ENCODE measurements around the gene PLA2G2C.

The PLA2G2C gene

DNA sequence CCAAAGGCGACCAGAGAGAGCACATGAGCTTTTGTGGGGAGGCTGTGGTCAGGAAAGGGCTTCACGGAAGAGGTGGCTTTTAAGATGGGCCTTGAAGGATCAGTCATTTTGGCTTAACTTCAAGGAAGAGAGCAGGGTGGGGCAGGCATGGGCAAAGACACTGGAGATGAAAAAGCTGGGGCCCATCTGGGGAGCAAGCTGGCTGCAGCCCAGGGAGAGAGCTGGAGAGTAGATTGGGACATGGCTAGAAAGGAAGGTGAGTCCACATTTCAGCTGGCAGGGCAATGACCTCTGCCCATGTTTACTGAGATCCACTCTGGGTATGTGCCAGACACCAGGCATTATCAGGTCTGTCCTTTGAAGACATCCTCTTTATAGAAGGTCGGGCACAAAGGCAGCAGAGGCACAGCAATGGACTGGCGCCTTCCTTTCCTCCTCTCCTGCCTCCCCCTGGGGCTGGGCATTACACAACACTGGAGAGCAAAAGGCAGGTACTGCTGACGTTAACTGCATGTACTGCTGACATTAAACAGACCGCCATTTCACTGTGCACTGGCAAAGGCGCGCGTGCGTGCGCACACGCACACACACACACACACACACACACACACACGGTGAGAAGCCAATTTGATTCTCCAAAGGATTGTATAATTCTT lies 2.6 kb downstream of the PLA2G2C start:
- DNase-seq: no peak

DNA sequence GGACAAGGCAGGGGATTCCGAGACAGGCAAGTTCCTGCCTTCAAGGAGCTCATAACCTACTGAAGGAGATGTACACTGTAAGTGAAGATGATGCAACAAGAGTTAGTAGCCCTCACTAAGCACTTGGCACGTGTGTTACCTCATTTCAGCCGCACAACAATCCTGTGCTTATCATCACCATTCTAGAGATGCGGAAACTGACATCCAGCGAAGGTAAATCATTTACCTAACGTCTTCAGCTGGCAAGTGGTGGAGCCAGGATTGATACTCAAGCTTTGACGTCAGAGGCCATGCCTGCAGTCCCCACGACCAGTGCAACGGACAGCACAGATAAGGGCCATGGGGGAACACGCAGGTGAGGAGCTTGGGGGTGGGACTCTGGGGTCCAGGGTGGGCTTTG lies 3.3 kb downstream of the PLA2G2C start:
- no peak for DNase-seq

DNA sequence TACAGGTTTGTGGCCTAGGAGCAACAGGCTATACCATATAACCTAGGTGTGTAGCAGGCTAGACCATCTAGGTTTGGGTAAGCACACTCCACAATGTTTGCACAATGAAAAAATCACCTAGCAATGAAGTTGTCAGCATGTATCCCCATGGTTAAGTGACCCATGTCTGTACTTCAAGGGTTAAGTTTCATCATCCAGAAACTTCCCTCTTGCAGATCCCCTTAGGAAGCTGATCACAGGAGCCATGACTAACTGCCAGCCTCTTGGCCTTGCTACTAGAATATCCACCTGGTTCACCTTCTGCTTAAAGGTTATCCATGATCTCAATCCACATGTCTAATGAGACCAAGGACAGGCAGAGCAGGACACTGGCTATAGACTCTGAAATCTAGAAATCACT lies 3.9 kb downstream of the PLA2G2C start:
- no peak for DNase-seq

DNA sequence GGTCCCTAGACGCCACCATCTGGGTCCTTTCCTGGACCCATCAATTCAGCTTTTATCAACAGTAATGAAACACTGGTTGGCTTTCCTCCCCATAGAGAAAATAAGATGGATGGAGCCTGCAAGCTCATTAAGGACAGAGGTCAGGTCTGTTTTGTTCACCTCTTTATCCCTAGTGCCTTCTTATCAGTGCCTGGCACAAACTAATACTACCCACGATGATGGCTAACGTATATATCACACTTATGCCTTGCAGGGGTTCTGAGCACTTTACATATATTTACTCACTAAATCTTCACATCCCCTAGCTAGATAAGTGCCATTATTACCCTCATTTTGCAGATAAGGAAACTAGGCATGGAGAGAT lies 5.5 kb downstream of the PLA2G2C start:
- DNase-seq: no peak

DNA sequence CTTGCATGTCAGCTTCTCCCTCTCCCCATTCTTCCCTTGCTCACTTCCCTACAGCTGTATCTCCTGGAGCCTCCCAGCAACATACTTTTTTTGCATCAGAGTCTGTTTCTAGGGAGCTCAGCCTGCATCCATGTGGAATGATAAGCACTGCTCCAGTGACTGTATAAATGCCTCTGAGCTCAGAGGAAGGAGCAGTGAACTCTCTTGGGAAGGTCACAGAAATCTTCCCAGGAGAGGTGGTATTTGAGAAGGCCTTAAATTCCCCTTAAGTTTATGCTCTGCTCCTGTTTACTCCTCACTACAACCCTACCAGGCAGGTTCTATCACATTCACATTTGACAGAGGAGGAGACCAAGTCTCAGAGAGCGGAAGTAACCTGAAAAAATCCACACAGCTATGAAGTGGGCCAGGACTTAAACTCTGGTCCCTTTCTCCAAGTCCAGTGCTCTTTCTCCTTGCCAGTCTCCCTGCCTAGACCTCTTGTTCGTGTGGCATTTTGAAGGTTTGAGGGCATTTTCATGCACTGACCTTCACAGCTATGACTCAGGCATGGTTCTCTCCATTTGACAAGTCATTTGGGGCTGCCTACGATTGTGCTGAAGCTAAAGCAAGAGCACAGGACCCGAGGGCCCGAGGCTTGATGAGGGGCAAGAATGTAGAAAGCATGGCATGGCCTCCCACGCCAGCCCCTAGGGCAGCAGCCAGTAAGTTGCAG lies 6.0 kb downstream of the PLA2G2C start:
- no peak for DNase-seq

DNA sequence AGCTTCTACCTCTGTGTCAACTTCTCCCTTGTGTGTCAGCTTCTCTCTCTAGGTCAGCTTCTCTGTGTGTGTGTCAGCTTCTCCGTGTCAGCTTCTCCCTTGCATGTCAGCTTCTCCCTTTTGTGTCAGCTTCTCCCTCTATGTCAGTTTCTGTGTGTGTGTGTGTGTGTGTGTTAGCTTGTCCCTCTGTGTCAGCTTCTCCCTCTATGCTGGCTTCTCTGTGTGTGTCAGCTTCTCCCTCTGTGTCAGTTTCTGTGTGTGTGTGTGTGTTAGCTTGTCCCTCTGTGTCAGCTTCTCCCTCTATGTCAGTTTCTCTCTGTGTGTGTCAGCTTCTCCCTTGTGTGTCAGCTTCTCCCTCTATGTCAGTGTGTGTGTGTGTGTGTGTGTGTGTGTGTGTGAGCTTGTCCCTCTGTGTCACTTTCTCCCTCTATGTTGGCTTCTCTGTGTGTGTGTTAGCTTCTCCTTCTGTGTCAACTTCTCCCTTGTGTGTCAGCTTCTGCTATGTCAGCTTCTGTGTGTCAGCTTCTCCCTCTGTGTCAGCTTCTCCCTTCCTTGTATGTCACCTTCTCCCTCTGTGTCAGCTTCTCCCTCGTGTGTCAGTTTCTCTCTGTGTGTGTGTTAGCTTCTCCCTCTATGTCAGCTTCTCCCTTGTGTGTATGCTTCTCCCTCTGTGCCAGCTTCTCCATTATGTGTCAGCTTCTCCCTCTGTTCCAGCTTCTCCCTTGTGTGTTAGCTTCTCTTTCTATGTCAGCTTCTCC lies 6.8 kb downstream of the PLA2G2C start:
- no peak for DNase-seq

DNA sequence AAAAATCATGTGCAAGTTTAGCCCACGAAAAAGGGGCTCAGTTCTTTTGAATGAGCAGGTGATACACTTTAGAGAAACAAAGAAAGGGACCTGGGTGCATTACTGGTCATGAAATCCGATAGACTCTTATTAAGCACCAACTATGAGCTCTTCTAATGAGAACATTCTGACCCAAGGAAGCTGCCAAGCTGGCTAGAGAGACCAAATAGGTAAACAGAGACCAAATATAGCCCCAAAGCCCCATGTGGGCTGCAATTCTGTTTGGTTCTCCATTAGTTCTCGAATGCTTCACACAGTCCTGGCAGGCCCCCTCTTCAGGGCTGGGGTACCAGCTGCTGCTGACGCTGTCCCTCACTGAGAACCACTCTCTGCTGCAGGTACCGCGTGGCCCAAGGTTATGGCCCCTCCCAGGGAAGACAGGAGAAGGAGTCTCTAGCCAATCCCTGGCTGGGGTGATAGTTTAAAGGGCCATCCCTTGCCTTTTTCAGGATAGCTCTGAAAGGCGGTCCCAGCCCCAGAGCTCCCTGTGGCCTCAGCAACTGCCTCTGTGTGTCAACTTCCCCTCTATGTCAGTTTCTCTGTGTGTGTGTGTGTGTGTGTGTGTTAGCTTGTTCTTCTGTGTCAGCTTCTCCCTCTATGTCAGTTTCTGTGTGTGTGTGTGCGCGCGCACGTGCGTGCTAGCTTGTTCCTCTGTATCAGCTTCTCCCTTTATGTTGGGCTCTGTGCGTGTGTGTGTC lies 7.5 kb downstream of the PLA2G2C start:
- no peak for DNase-seq

DNA sequence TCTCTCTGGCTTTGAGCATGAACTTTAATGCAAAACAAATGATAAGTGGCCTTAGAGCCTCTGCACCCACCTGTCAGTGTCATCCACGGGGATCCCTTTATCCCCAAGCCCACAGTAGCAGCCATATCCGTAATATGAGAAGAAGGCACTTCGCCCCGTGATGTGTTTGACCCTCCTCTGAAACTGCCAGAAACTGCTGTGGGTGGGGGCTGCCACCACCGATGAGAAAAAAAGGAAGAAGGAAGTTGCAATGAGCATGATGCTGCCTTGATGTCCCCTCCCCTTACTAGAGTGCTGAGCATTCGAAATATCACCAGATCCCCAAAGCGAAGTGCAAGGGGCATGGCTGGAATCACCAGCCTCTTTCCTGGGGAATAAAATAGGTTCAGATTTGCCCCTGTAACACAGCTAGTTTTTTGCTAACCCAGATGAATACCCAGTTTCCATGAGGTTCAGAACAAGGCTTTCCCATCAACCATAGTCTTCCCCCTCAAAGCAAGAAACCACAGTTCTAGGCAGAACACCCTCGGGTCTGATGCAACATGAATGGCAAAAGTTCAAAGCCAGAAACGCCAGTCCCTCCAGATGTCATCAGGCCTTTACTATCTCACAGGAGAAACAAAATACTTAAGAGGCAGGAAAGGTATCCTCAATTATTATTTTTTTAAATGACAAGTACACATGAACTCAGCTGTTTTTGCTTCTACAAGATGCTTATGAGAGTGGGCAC lies 11.2 kb downstream of the PLA2G2C start:
- DNase-seq: no peak

DNA sequence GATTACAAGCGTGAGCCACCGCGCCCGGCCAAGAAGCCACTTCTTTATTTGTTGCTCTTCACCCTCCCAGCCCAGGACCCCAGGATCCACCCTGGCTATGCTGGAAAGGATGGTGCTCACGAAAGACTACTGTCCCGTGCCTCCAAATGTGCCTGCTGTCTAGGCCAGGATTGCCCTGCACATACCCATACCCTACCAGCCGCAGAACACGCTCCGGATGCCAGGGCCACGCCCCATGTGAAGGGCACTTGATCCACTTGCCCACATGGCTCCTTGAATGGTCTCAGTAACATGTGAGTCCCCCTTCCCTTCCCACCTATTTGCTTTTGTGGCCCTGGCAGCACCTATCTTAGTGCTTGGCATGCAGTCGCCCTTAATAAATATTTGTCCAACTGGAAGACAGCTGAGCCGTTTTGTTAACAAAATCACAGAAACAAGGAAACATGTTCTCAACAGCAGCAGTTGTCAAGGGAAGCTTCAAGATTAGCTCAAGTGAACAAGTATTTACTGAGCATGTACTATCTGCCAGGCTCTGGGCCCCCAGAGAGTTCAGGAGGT lies 14.2 kb downstream of the PLA2G2C start:
- DNase-seq: no peak

DNA sequence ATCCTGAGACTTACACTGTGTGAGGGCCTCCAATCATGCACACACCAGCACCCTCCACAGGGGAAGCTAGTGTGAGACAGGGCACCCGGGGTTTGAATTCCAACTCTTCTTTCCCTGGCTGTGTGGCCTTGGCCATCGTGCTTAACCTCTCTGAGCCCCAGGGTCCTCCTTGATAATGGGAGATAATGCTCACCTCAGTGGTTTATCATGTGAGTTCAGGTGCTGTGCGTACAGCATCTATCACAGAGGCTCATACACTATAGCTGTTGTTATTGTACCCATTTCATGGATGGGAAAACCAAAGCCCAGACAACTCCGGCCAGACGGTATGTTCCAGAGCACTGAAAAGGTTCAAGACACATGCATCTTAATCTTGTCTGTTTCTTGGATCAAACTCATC lies 16.4 kb downstream of the PLA2G2C start:
- DNase-seq: no peak

DNA sequence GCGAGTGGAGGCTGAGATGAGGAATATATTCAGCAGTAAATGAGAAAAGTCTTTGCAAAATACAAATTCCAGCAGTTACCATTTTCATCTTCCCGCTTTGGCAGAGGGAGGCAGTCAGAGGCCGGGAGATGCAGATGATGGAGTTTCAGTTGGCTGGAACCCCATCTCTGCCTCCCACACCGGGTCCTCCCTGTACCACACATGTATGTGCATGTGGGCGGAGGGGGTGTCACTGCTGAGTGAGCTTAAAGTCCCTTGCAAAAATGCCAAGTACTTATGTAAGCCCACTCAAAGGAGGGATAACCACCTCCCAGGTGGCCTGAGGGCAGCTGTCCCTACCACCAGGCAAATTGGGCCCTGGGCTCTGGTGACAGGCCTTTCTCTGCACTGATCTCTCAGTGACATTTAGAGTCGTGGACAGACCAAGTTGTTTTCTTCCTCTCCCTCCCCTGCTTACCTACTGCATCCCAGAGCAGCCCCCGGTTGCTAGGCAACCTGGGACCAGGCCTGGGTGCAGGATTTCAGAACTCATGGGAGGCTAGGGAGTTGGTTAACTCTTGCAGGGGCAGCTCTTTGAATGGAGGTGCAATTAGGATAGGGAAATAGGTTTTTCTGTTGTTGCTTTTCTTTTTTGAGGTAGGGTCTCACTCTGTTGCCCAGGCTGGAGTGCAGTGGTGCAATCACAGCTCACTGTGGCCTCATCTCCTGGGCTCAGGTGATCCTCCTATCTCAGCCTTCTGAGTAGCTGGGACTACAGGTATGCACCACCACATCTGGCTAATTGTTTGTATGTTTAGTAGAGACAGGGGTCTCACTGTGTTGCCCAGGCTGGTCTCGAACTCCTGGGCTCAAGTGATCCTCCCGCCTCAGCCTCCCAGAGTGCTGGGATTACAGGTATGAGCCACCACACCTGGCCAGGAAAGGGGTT lies 17.5 kb downstream of the PLA2G2C start:
- DNase-seq: no peak

DNA sequence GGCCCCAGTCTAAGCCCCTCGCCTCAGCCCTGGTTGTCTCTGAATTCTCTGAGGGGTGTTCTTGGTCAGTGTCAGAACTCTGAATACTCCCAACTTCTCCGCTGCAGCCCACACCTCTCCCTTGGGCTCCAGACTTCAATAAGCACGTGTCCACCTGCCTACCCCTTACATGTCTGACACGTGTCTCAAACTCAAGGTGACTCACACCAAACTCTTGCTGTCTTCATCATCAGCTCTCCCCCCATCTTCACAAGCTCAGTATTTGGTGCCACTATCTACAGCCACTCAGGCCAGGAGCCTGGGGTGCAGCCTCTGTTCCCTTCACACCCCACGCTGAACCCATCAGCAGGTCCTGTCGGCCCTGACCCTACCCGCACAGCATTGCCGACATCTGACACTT lies 19.2 kb downstream of the PLA2G2C start:
- no peak for DNase-seq

DNA sequence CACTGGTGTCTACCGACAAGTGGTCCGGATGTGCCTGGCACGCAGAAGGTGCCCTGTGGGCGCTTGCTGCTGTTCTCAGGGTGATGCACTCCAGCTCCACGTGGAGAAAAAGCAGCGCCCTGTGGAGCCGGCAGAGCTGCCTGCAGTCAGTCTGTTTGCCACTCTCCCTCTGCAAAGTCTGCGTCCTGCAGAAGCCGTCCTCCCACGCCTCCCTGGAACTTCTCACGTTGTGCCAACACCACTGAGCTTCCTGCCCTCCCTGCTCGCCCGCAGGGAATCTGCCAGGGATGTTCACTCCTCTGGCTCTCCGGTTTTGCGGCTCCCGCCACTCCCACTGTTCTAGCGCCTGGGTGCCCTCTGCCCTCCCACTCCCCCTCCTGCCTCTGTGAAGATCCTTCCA lies 20.3 kb downstream of the PLA2G2C start:
- DNase-seq: no peak

DNA sequence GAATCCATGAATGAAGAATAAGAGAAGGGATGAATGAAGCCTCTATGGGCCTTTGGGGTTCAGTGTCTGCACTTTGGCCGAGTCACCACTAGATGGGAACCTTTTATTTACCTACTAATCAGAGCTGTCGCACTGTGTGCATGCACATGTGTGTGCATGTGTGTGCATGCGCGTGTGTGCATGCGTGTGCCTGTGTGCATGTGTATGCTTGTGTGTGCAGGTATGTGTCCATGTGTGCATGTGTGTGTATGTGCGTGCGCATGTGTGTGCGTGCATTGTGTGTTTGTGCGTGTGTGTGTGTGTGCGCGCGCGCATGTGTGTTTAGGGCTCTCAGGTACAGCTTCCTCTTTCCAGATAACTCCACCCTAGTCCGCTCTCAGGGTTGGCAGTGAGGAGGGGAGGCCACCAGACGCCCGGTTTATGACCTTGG lies 20.8 kb downstream of the PLA2G2C start:
- no peak for DNase-seq

DNA sequence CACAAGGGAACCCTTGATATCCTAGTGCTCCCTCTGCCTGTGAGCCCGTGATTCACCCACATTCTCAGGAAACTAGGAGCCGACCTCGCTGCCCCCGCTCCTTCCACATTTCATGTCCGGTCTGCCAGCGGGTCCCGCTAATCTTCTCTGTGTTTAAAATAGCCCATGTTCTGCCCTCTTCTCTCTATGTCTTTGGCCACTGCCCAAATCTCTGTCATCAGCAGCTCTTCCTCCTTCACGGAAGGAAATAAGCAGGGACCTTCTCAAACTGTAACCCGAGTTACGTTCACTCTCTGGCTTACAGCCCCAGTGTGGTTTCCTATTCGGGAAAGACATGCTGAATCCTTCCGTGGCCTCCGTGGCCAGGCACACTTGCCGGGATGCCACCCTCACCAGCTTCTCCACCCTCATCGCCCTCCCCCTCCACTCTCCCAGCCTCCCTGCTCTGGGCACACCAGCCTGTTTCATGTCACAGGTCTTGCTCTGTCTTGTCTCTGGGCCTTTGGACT lies 21.6 kb downstream of the PLA2G2C start:
- no peak for DNase-seq

DNA sequence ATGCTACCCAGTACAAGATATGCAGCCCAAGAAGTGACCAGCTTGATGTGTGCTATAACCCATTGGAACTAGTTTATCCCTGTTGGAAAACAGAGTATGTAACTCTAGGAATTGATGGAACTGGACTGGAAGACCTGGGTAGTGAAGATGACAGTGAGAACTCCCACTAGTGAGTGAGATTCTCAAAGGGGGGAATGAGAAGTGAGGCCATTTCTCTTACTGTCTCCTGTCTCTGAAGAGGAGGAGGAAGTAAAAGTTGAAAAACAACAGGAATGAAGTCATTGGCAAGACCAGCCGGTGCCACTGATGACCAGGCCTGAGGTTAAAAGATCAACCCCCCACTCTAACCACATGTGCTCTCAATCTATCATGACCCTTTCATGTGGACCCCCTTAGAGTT lies 26.3 kb downstream of the PLA2G2C start:
- DNase-seq: no peak

DNA sequence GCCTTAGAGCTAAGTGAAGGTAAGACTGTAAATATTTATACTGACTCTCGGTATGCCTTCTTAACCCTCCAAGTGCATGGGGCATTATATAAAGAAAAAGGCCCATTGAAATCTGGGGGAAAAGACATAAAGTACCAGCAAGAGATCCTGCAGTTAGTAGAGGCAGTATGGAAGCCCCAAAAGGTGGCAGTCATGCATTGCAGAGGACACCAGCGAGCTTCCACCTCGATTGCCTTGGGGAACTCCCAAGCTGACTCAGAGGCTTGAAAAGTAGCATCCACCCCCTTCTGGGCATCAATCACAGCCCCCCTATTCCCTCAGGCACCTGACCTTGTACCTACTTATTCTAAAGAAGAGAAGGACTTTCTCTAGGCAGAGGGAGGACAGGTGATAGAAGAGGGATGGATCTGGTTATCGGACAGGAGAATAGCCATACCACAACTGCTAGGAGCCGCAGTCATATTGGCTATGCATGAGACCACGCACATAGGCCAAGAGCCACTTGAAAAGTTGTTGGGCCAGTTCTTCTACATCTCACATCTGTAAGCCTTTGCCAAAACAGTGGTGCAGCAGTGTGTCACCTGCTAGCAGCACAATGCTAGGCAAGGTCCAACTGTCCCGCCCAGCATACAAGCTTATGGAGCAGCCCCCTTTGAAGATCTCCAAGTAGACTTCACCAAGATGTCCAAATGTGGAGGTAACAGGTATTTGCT lies 27.8 kb downstream of the PLA2G2C start:
- DNase-seq: no peak

DNA sequence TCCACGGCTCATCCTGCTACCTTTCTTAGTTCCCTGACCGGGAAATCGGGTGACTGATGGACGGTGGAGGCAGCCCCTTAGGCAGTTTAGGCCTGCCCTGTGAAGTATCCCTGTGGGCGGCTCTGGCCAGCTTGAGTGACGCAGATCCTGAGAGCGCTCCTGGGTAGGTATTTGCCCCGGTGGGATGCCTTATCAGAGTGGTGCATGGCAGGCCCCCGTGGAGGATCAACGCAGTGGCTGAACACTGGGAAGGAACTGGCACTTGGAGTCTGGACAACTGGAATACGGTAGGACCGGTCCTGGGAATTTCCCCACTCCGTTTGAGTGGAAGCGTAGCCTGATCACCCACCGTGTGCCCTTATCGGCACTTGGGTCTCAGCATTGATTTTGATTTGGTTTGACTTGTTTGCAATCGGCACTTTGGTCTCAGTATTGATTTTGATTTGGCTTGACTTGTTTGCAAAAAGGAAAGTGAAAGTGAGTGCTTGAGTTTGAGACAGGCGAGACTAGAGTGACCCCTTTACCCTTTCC lies 32.0 kb downstream of the PLA2G2C start:
- no peak for DNase-seq

DNA sequence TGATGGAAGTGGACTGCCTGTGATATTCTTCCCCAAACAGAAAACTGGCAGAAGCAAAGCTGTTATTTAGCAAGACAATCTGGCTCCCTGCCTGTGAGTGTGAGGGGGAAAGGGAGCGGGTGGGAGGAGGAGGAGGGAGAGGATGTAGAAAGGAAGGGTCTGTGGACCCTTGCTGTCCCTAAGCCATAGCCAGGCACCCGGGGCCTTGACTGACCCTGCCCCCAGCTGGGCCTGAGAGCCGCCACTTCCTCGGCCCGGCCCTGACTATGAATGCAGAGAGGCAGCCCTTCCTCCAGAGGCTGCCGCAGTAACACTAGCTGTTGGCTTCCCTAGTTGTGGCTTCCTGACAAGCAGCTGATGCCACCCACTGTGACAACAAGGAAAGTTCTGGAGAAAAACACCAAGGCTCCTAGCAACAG lies 33.3 kb downstream of the PLA2G2C start:
- no peak for DNase-seq

DNA sequence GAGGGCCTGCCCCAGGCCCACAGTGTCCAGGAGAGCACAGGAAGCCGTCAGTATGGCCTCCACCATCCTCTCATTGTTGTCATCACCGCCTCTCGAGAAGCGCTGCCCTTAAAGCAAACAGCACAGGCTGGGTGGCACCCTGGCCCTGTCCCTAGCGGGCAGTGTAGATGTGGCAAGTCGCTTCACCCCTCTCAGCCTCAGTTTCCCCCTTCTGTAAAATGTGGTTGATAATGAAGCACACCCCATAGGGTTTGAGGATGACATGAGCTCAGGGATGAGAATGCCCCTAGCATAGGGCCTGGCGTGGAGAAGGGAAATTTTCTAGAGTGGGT lies 33.8 kb downstream of the PLA2G2C start:
- no peak for DNase-seq
